Breast epithelium (tissue), 3 donors: ENCODE results near the gene SIX3.

ENCODE experiments used
- POLR2A ChIP-seq: fragments of 450-650 bp; IDR thresholded peaks from one replicate; pipeline ENCODE4 v1.6.1; 2016; ENCODE audit warnings: antibody characterized with exemption, mild to moderate bottlenecking, moderate library complexity
- POLR2AphosphoS5 ChIP-seq, 3 donors: sonication (generic); formaldehyde crosslinking; IDR thresholded peaks; one replicate each; pipeline ENCODE4 v1.6.1; 2017; ENCODE audit warnings: antibody characterized with exemption in 3 of 3
- TF ChIP-seq, protein P1 (sequence below), 3 donors: fragments of 450-650 bp; IDR thresholded peaks; one replicate each; pipeline ENCODE4 v1.5.1; 2016 to 2017; ENCODE audit warnings: antibody characterized with exemption in 3 of 3, mild to moderate bottlenecking in 3 of 3, moderate library complexity in 3 of 3

DNA sequence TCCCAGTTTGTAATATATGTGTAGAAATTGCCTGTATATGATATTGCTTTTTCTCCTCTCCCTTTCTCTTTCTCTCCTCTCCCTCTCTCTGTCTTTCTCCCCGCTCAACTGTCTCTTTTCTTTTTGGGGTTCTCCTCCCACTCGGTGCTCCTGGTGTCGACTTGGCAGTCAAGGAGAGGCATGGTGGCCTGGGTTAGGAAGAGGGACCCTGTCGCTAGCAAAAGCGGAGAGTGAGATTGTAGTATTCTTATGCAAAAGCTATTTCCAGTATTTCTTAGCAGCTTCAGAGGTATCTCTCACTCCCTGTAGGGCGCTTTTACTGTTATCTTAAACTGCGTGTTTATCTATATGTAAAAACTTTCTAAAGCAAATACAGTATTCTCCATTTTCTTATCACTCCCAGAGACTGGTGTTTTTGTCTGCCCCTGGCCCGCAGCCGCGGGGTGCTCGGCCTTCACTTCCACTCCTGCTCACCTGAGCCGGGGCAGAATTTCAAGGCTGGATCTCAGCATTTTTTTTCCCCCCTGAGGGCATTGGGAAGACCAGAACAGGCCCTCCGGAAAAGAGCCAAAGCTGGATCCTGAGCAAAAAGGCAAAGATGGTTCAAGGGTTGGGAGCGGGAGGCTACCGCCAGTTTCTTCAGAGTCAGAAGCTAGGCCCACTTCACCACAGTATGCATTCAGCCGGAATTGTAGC, 4.3 kb downstream of the SIX3 start:
- TF ChIP-seq, protein P1, sequence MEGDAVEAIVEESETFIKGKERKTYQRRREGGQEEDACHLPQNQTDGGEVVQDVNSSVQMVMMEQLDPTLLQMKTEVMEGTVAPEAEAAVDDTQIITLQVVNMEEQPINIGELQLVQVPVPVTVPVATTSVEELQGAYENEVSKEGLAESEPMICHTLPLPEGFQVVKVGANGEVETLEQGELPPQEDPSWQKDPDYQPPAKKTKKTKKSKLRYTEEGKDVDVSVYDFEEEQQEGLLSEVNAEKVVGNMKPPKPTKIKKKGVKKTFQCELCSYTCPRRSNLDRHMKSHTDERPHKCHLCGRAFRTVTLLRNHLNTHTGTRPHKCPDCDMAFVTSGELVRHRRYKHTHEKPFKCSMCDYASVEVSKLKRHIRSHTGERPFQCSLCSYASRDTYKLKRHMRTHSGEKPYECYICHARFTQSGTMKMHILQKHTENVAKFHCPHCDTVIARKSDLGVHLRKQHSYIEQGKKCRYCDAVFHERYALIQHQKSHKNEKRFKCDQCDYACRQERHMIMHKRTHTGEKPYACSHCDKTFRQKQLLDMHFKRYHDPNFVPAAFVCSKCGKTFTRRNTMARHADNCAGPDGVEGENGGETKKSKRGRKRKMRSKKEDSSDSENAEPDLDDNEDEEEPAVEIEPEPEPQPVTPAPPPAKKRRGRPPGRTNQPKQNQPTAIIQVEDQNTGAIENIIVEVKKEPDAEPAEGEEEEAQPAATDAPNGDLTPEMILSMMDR (IDR thresholded peaks at IDR 0.05), result no peak
- TF ChIP-seq POLR2A, result no peak
- no peak for TF ChIP-seq POLR2AphosphoS5 (IDR thresholded peaks at IDR 0.05)
